ENCODE data around the gene SLC44A3. TPM values are rescaled to one million over a fixed set of nuclear protein-coding genes. Genes with fewer than 3 reads are reported as not detected.

Gene SLC44A3
- total and polyA plus RNA-seq, 4 donors: 9.3 to 31.8 (median 11.6) TPM

- Histone ChIP-seq H3K27me3 (ENCODE audit: control insufficient read depth in 3 of 3, insufficient read depth in 3 of 3, low read length in 2 of 3) (no peaks in the 10 kb centered on the region), H3K9me3 (ENCODE audit: control insufficient read depth in 4 of 4, insufficient read depth in 3 of 4, low read length in 3 of 4) (peaks cover 0 to 1% (median 0%) of the 10 kb centered on the region in 4 donors), H3K9ac (ENCODE audit: insufficient read depth in 1 of 2, low read length in 2 of 2) (no peak overlapping the region), H3K4me3 (no peak overlapping the region), H3K4me1 (ENCODE audit: control insufficient read depth in 5 of 5, insufficient read depth in 5 of 5, low read length in 5 of 5) (peaks cover 0 to 8% (median 4%) of the 10 kb centered on the region in 5 donors), H3K36me3 (ENCODE audit: control insufficient read depth in 4 of 4, insufficient read depth in 4 of 4, low read length in 4 of 4) (no peaks in the 10 kb centered on the region), H3K27ac (ENCODE audit: low read depth in 1 of 2, low read length in 1 of 2) (no peak overlapping the region)
- TF ChIP-seq, protein P1, sequence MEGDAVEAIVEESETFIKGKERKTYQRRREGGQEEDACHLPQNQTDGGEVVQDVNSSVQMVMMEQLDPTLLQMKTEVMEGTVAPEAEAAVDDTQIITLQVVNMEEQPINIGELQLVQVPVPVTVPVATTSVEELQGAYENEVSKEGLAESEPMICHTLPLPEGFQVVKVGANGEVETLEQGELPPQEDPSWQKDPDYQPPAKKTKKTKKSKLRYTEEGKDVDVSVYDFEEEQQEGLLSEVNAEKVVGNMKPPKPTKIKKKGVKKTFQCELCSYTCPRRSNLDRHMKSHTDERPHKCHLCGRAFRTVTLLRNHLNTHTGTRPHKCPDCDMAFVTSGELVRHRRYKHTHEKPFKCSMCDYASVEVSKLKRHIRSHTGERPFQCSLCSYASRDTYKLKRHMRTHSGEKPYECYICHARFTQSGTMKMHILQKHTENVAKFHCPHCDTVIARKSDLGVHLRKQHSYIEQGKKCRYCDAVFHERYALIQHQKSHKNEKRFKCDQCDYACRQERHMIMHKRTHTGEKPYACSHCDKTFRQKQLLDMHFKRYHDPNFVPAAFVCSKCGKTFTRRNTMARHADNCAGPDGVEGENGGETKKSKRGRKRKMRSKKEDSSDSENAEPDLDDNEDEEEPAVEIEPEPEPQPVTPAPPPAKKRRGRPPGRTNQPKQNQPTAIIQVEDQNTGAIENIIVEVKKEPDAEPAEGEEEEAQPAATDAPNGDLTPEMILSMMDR (IDR thresholded peaks at IDR 0.05; ENCODE audit: control extremely low read depth, extremely low read depth): no peak
- ATAC-seq (ENCODE audit: insufficient read depth, low FRiP score): no peak
- no peak for DNase-seq
- WGBS, 2 donors: 82 to 86% methylated on average over 3 of the region's 3 CpGs
Observed at GRCh38 chr1:94876362-94876761, 56.2 kb downstream of the SLC44A3 start.

DNA sequence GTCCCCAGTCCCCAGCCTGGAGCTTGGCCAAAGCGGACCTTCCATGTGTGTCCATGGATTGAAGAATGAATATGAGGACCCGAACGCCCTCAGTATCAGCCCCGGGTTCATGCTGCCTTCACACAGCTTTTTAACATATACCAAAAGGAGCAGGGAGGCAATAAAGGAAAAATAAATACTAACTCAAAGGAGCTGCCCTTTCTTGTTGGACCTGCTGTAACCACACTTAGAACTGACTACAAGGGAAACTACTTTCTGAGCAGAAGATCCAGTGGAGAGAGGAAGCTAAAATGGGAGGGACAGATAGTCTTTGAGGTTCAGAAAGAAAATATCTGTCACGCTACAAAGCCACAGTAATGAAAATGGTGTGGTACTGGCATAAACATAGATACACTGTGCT lies 58.2 kb downstream of the SLC44A3 start:
- TF ChIP-seq, protein P1 (IDR thresholded peaks at IDR 0.05; ENCODE audit: control extremely low read depth, extremely low read depth): no peak
- WGBS, 2 donors: 96 to 97% methylated on average over 5 of the region's 5 CpGs
- DNase-seq (no peak), ATAC-seq (ENCODE audit: insufficient read depth, low FRiP score) (no peak)
- Histone ChIP-seq H3K9me3 (ENCODE audit: control insufficient read depth in 4 of 4, insufficient read depth in 3 of 4, low read length in 3 of 4) (peaks cover 0 to 1% (median 0%) of the 10 kb centered on the region in 4 donors), H3K27ac (ENCODE audit: low read depth in 1 of 2, low read length in 1 of 2) (no peak overlapping the region), H3K4me3 (no peak overlapping the region), H3K36me3 (ENCODE audit: control insufficient read depth in 4 of 4, insufficient read depth in 4 of 4, low read length in 4 of 4) (no peaks in the 10 kb centered on the region), H3K9ac (ENCODE audit: insufficient read depth in 1 of 2, low read length in 2 of 2) (no peak overlapping the region), H3K27me3 (ENCODE audit: control insufficient read depth in 3 of 3, insufficient read depth in 3 of 3, low read length in 2 of 3) (no peaks in the 10 kb centered on the region), H3K4me1 (ENCODE audit: control insufficient read depth in 5 of 5, insufficient read depth in 5 of 5, low read length in 5 of 5) (peaks cover under 1 to 6% (median 3%) of the 10 kb centered on the region in 5 donors)

DNA sequence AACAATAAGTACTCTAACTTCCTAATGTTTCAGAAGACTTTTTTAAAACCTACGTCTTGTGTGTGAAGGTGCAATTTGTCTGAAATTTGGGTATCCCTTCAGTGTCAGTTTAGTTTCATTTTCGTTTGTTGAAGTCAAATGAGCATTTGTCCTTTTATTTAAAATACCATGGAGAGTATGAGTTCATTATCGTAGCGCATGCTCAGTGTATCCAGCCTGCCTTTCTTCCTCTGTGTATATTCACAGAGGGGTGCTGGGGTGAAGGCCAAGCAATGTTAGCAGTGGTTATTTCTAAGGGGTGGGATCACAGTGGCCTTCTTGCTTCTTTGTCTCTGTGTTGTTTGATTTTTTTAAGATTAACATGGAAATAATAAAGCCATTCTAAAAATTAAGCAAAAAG lies 63.5 kb downstream of the SLC44A3 start:
- Histone ChIP-seq H3K27me3 (ENCODE audit: control insufficient read depth in 3 of 3, insufficient read depth in 3 of 3, low read length in 2 of 3) (no peaks in the 10 kb centered on the region), H3K4me1 (ENCODE audit: control insufficient read depth in 5 of 5, insufficient read depth in 5 of 5, low read length in 5 of 5) (peaks cover 0 to 17% (median 10%) of the 10 kb centered on the region in 5 donors), H3K4me3 (no peak overlapping the region), H3K9ac (ENCODE audit: insufficient read depth in 1 of 2, low read length in 2 of 2) (peak overlapping the region in 1 of 2 donors; percentile 30), H3K27ac (ENCODE audit: low read depth in 1 of 2, low read length in 1 of 2) (no peak overlapping the region), H3K9me3 (ENCODE audit: control insufficient read depth in 4 of 4, insufficient read depth in 3 of 4, low read length in 3 of 4) (peaks cover 0 to 1% (median 0%) of the 10 kb centered on the region in 4 donors), H3K36me3 (ENCODE audit: control insufficient read depth in 4 of 4, insufficient read depth in 4 of 4, low read length in 4 of 4) (no peaks in the 10 kb centered on the region)
- DNase-seq: peak; percentile 50 to 81 (median 80)
- TF ChIP-seq, protein P1 (IDR thresholded peaks at IDR 0.05; ENCODE audit: control extremely low read depth, extremely low read depth): no peak
- 14 to 24% methylated on average over 4 of the region's 4 CpGs for WGBS, 2 donors
- ATAC-seq (ENCODE audit: insufficient read depth, low FRiP score): no peak

DNA sequence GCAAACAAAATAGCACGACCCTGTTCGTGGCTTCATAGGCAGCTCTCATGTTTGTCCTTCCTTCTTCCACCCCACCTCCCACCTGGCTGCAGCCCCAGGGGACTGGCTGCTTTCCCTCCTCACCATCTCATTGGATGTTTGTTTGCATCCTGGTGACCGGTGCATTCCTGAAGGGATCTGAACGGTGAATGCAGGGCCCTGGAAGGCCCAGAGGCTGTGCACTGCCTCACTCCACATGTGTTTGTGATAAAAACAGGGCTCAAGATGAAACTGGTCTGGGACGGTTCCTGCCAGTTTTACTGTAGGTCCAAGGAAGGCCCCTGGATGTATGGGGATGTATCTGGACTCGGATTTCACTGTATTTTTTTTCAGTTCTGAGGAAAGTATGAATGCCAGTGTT lies 63.9 kb downstream of the SLC44A3 start:
- peak overlapping the region in 1 of 2 donors; percentile 46 for H3K9ac ChIP-seq (ENCODE audit: insufficient read depth in 1 of 2, low read length in 2 of 2)

More for the DNA sequence above, 63.9 kb downstream of the SLC44A3 start:
- H3K4me1 ChIP-seq (ENCODE audit: control insufficient read depth in 5 of 5, insufficient read depth in 5 of 5, low read length in 5 of 5): peaks cover 0 to 17% (median 10%) of the 10 kb centered on the region in 5 donors
- H3K27ac ChIP-seq (ENCODE audit: low read depth in 1 of 2, low read length in 1 of 2): peak overlapping the region in 1 of 2 donors; percentile 3
- H3K36me3 ChIP-seq (ENCODE audit: control insufficient read depth in 4 of 4, insufficient read depth in 4 of 4, low read length in 4 of 4): no peaks in the 10 kb centered on the region
- H3K27me3 ChIP-seq (ENCODE audit: control insufficient read depth in 3 of 3, insufficient read depth in 3 of 3, low read length in 2 of 3): no peaks in the 10 kb centered on the region
- DNase-seq (peak; percentile 65 to 89 (median 76)), ATAC-seq (ENCODE audit: insufficient read depth, low FRiP score) (no peak)
- H3K4me3 ChIP-seq: no peak overlapping the region
- H3K9me3 ChIP-seq (ENCODE audit: control insufficient read depth in 4 of 4, insufficient read depth in 3 of 4, low read length in 3 of 4): peaks cover 0 to 1% (median 0%) of the 10 kb centered on the region in 4 donors
- TF ChIP-seq, protein P1 (IDR thresholded peaks at IDR 0.05; ENCODE audit: control extremely low read depth, extremely low read depth): no peak
- WGBS, 2 donors: 42 to 62% methylated on average over 6 of the region's 6 CpGs
